Thoracic aorta (tissue), 2 donors: ENCODE data around the gene MESP1. TPM values are rescaled to one million over a fixed set of nuclear protein-coding genes. Genes with fewer than 3 reads are reported as not detected.
"Not testable (repeated sequence)": the region's sequence is repeated elsewhere in the genome, so short reads cannot be mapped to it uniquely, and the experiment has no call there.

Experiments used
- ATAC-seq: fragments of 150-250 bp; one replicate; pipeline ENCODE4 v1.8.0; 2017; ENCODE audit warnings: low read depth; ENCODE audit not compliant: insufficient number of reproducible peaks, low FRiP score
- DNase-seq: peaks from one replicate; pipeline ENCODE4 v3.0.0-alpha.2; 2020; ENCODE audit warnings: low spot score
- H3K27ac ChIP-seq, 2 donors: fragments of 200-600 bp; sonication (generic); 1 replicate in 1 of 2; 2 replicates in 1 of 2; pipeline ENCODE4 v1.5.1; 2016; ENCODE audit warnings: mild to moderate bottlenecking in 2 of 2, moderate library complexity in 2 of 2
- H3K27me3 ChIP-seq: fragments of 200-600 bp; sonication (generic); replicated peaks from 2 replicates; pipeline ENCODE4 v1.6.0; 2016; ENCODE audit warnings: mild to moderate bottlenecking; ENCODE audit not compliant: insufficient read depth
- H3K36me3 ChIP-seq: fragments of 200-600 bp; sonication (generic); one replicate; pipeline ENCODE4 v1.5.1; 2016
- H3K4me1 ChIP-seq, 2 donors: fragments of 200-600 bp; sonication (generic); 1 replicate in 1 of 2; 2 replicates in 1 of 2; pipeline versions ENCODE4 v1.5.1 to v1.6.0; 2016; ENCODE audit warnings: low read depth in 2 of 2, mild to moderate bottlenecking in 1 of 2; ENCODE audit not compliant: control insufficient read depth in 1 of 2
- H3K4me3 ChIP-seq: fragments of 200-600 bp; sonication (generic); 2 replicates; pipeline ENCODE4 v1.5.1; 2016; ENCODE audit warnings: mild to moderate bottlenecking
- H3K9me3 ChIP-seq: fragments of 200-600 bp; sonication (generic); 2 replicates; pipeline ENCODE4 v1.5.1; 2016
- total RNA-seq, 2 donors: library from RNA; depleted of rRNA; stranded (reverse); fragments of >200 nt; gene quantifications; one replicate each; pipeline versions ENCODE4 v1.1.0 to v1.2.3, GENCODE V29; 2016
- TF ChIP-seq, protein P1 (sequence below): fragments of 200-600 bp; sonication (generic); IDR thresholded peaks from one replicate; pipeline ENCODE4 v1.5.1; 2019; ENCODE audit warnings: antibody characterized with exemption

MESP1 gene
- total RNA-seq, 2 donors from 2014 or later, result 0.95 TPM; not detected in 1

DNA sequence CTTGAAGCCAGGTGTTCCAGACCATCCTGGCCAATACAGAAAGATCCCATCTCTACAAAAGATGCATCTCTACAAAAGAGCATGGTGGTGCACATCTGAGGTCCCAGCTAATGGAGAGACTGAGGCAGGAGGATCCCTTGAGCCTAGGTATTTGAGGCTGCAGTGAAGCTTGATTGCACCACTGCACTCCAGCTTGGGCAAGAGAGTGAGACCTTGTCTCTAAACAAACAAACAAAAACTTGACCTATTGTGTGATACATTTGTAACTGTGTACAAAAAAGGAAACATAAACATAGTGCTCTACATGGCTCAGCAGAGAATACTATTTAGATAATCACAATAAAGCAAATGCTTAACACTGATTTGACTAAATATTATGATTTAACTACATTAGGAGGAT is 44.9 kb upstream of the MESP1 start:
- Histone ChIP-seq H3K27ac (no peak overlapping the region), H3K36me3 (no peaks in the 10 kb centered on the region), H3K4me3 (no peak overlapping the region), H3K9me3 (no peaks in the 10 kb centered on the region), H3K27me3 (no peaks in the 10 kb centered on the region), H3K4me1 (no peaks in the 10 kb centered on the region)
- TF ChIP-seq, protein P1, sequence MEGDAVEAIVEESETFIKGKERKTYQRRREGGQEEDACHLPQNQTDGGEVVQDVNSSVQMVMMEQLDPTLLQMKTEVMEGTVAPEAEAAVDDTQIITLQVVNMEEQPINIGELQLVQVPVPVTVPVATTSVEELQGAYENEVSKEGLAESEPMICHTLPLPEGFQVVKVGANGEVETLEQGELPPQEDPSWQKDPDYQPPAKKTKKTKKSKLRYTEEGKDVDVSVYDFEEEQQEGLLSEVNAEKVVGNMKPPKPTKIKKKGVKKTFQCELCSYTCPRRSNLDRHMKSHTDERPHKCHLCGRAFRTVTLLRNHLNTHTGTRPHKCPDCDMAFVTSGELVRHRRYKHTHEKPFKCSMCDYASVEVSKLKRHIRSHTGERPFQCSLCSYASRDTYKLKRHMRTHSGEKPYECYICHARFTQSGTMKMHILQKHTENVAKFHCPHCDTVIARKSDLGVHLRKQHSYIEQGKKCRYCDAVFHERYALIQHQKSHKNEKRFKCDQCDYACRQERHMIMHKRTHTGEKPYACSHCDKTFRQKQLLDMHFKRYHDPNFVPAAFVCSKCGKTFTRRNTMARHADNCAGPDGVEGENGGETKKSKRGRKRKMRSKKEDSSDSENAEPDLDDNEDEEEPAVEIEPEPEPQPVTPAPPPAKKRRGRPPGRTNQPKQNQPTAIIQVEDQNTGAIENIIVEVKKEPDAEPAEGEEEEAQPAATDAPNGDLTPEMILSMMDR, result no peak
- DNase-seq (no peak), ATAC-seq (no peak)

DNA sequence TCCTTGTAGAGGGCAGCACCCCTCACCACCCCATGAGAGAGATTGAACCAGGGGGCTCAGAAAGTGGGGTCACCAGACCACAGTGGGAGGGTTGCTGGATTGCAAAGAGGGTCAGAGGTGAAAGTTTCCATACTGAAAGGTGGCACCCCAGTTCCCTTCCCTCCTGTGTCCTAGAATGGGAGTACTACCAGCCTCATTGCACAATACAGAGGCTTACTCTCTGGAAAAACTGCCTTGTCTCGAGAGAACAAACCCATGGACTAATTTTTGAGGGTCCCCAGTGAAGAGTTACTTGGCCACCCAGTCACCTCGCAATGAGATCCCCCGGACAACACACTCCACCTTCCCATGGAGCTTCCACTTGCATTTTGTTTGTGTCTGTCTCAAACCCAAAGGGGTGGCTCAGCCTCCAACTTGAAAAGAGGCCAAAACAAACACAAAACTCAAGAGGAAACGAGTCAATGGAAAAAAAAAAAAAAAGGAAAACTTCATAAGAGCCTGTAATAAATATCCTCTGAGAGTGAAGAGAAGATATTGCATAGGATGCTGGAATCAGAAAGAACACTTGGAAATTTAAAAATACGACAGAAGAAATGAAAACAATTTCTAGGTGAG is 43.7 kb upstream of the MESP1 start:
- Histone ChIP-seq H3K27me3 (no peaks in the 10 kb centered on the region), H3K4me1 (no peaks in the 10 kb centered on the region), H3K9me3 (no peaks in the 10 kb centered on the region), H3K27ac (no peak overlapping the region), H3K36me3 (no peaks in the 10 kb centered on the region), H3K4me3 (no peak overlapping the region)
- DNase-seq (no peak), ATAC-seq (no peak)
- TF ChIP-seq, protein P1, result no peak

DNA sequence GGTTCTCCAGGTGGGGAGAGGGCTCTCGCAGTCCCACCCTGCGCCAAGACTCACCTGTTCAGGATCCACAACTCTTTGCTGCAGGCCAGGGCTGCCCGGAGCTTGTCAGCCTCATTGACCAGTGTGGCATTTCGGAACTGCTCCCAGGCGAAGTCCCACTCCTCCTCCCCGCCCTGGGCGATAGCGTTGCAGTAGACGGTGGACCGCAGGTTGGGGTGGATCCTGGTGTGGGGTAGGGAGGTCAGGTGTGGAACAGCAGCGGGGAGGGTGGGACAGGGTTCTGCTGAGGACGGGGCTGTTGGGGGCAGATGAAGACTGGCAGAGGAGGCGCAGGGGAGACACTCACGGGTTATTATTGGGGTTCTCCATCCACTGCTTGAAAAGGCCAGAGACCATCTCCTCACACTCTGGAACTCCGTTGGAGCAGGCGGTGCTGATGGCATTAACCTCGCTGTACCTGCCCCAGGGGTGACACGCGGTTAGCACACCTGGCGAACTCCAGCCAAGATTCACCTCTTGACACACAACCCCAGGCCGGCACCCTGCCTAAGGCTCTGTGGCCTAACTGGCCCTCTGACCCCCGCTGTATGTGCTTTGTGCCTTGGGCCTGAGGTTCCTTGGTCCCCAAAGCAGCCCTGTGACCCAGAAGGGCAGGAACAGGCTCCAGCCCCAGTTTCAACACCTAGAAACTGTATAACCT is 41.2 kb upstream of the MESP1 start:
- no peaks in the 10 kb centered on the region for H3K4me1 ChIP-seq
- DNase-seq (no peak), ATAC-seq (no peak)
- H3K27me3 ChIP-seq, result no peaks in the 10 kb centered on the region
- no peaks in the 10 kb centered on the region for H3K36me3 ChIP-seq
- no peak overlapping the region for H3K27ac ChIP-seq
- H3K9me3 ChIP-seq, result peaks cover 7% of the 10 kb centered on the region
- no peak overlapping the region for H3K4me3 ChIP-seq
- TF ChIP-seq, protein P1, result no peak

DNA sequence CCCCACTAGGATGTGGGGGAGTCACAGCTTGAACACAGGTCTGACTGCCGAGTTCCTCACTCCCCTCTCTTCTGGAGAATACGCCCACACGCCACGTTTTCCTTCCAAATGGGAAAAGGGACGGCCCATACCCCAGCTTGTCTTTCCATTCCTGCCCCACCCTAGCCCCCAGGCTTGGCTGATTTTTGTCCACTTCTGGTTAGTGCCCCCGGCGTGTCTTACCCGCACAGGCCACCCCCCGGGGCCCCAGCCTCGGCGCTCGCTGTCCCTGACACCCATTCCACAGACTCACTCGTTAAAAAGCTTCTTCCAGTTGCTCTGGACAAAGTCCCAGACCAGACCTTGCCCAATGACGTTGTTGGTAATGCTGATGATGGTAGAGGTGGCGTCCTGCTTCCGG is 39.6 kb upstream of the MESP1 start:
- H3K27ac ChIP-seq, result no peak overlapping the region
- H3K27me3 ChIP-seq, result no peaks in the 10 kb centered on the region
- no peaks in the 10 kb centered on the region for H3K36me3 ChIP-seq
- peaks cover 7% of the 10 kb centered on the region for H3K9me3 ChIP-seq
- no peak for DNase-seq
- TF ChIP-seq, protein P1, result no peak
- no peaks in the 10 kb centered on the region for H3K4me1 ChIP-seq
- no peak overlapping the region for H3K4me3 ChIP-seq
- no peak for ATAC-seq

DNA sequence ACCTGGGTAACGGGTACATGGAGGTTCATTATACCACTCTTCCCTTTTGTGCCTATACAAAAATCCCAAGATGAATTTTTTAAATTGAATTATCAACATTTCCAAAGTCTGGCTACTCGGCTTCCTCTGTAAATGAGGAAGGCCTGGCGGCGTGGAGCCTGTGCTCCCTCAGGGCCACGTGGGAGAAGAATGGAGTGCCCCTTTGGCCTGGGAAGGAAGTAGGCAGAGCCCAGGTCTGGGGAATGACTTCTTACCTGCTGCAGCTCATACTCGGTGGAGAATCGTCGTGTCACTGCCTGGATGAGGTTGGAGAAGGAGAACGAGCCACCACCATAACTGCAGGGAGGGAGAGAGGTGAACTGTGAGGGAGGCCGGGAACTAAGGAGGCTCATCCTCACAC is 39.2 kb upstream of the MESP1 start:
- DNase-seq (no peak), ATAC-seq (no peak)
- Histone ChIP-seq H3K36me3 (no peaks in the 10 kb centered on the region), H3K27me3 (no peaks in the 10 kb centered on the region), H3K4me3 (no peak overlapping the region), H3K9me3 (peaks cover 7% of the 10 kb centered on the region), H3K4me1 (no peaks in the 10 kb centered on the region), H3K27ac (no peak overlapping the region)
- TF ChIP-seq, protein P1, result no peak

DNA sequence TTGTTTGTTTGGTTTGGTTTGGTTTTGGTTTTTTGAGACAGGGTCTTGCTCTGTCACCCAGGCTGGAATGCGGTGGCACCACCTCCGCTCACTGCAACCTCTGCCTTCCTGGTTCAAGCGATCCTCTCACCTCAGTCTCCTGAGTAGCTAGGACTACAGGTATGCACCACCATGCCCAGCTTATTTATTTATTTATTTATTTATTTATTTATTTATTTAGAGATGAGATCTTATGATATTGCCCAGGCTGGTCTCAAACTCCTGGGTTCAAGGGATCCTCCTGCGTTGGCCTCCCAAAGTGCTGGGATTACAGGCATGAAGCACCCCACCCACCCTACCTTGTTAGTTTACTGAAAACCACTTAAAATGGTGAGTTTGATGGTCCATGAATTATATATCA is 37.5 kb upstream of the MESP1 start:
- DNase-seq, H3K4me3 ChIP-seq, H3K27ac ChIP-seq, H3K9me3 ChIP-seq, H3K27me3 ChIP-seq, H3K36me3 ChIP-seq, ATAC-seq, H3K4me1 ChIP-seq: not testable (repeated sequence)
